CD14-positive monocyte (primary cell): Measurements from ENCODE around the gene EDN2. TPM values are rescaled to one million over a fixed set of nuclear protein-coding genes. Genes with fewer than 3 reads are reported as not detected.

ENCODE experiments used
- DNase-seq, 3 donors: peaks; one replicate each; pipeline ENCODE4 v3.0.0-alpha.2; 2011 to 2022
- H2AFZ ChIP-seq: 2 replicates; pipeline ENCODE4 v1.6.0; 2012; ENCODE audit warnings: mild to moderate bottlenecking, low read depth, low read length, inconsistent platforms; ENCODE audit not compliant: insufficient read depth, poor library complexity, severe bottlenecking
- H3K27ac ChIP-seq, 2 donors: 1 replicate in 1 of 2; 2 replicates in 1 of 2; pipeline ENCODE4 v1.5.1; 2012 to 2013; ENCODE audit warnings: low read length in 2 of 2, control low read depth in 1 of 2, inconsistent platforms in 1 of 2, low read depth in 1 of 2, mild to moderate bottlenecking in 1 of 2
- H3K27me3 ChIP-seq, 2 donors: one replicate each; pipeline versions ENCODE4 v1.6.0 to v1.6.1; 2011 to 2013; ENCODE audit warnings: low read length in 2 of 2; ENCODE audit not compliant: control insufficient read depth in 2 of 2, insufficient read depth in 2 of 2
- H3K36me3 ChIP-seq, 2 donors: replicated peaks in 1 of 2; 1 replicate in 1 of 2; 2 replicates in 1 of 2; pipeline versions ENCODE4 v1.5.1 to v1.6.1; 2012 to 2013; ENCODE audit warnings: low read length in 2 of 2, control low read depth in 1 of 2, inconsistent platforms in 1 of 2, mild to moderate bottlenecking in 1 of 2; ENCODE audit not compliant: insufficient read depth in 2 of 2, control insufficient read depth in 1 of 2
- H3K4me1 ChIP-seq, 2 donors: 1 replicate in 1 of 2; 2 replicates in 1 of 2; pipeline versions ENCODE4 v1.5.1 to v1.6.1; 2012 to 2013; ENCODE audit warnings: low read length in 2 of 2, control low read depth in 1 of 2, inconsistent platforms in 1 of 2, mild to moderate bottlenecking in 1 of 2, moderate library complexity in 1 of 2; ENCODE audit not compliant: insufficient read depth in 2 of 2, control insufficient read depth in 1 of 2
- H3K4me2 ChIP-seq: replicated peaks from 2 replicates; pipeline ENCODE3; 2012; ENCODE audit warnings: low read length, moderate library complexity, mild to moderate bottlenecking; ENCODE audit not compliant: poor library complexity, severe bottlenecking; ENCODE audit errors: extremely low read depth
- H3K4me3 ChIP-seq, 3 experiments: fragments of 200-600 bp in 1 of 3; sonication (generic) in 1 of 3; replicated peaks in 1 of 3; 1 replicate in 2 of 3; 2 replicates in 1 of 3; pipeline ENCODE4 v1.5.1; 2011 to 2013; ENCODE audit warnings: low read length in 3 of 3, mild to moderate bottlenecking in 3 of 3, control low read depth in 2 of 3, low read depth in 2 of 3, inconsistent platforms in 1 of 3, moderate library complexity in 1 of 3
- H3K79me2 ChIP-seq: 2 replicates; pipeline ENCODE4 v1.6.0; 2012; ENCODE audit warnings: mild to moderate bottlenecking, control low read depth, inconsistent platforms, low read length, moderate library complexity; ENCODE audit not compliant: insufficient read depth
- H3K9ac ChIP-seq: 2 replicates; pipeline ENCODE4 v1.6.0; 2017; ENCODE audit warnings: low read length, mild to moderate bottlenecking; ENCODE audit not compliant: insufficient read depth, poor library complexity, severe bottlenecking
- H3K9me3 ChIP-seq, 2 donors: replicated peaks in 1 of 2; 1 replicate in 1 of 2; 2 replicates in 1 of 2; pipeline versions ENCODE4 v1.5.1 to v1.6.1; 2012 to 2013; ENCODE audit warnings: low read length in 2 of 2, control low read depth in 1 of 2; ENCODE audit not compliant: control insufficient read depth in 1 of 2, insufficient read depth in 1 of 2
- H4K20me1 ChIP-seq: 2 replicates; pipeline ENCODE4 v1.6.0; 2012; ENCODE audit warnings: mild to moderate bottlenecking, low read length, control low read depth, moderate library complexity; ENCODE audit not compliant: insufficient read depth
- H3K27ac Mint-ChIP-seq, 7 donors: one replicate each; pipeline ENCODE4 v1.8.0; 2020; ENCODE audit warnings: mild to moderate bottlenecking in 7 of 7, mixed read lengths in 7 of 7, moderate library complexity in 6 of 7, inconsistent platforms in 2 of 7
- H3K27me3 Mint-ChIP-seq, 3 donors: one replicate each; pipeline ENCODE4 v1.8.0; 2021 to 2022; ENCODE audit warnings: low read depth in 3 of 3, mild to moderate bottlenecking in 3 of 3, mixed read lengths in 3 of 3, moderate library complexity in 3 of 3, inconsistent platforms in 1 of 3
- H3K36me3 Mint-ChIP-seq, 2 donors: one replicate each; pipeline ENCODE4 v1.8.0; 2020; ENCODE audit warnings: mixed read lengths in 2 of 2, inconsistent platforms in 1 of 2, mild to moderate bottlenecking in 1 of 2
- H3K4me1 Mint-ChIP-seq: one replicate; pipeline ENCODE4 v1.8.0; 2020; ENCODE audit warnings: mild to moderate bottlenecking, mixed read lengths
- H3K4me3 Mint-ChIP-seq, 2 donors: one replicate each; pipeline ENCODE4 v1.8.0; 2020; ENCODE audit warnings: mild to moderate bottlenecking in 2 of 2, mixed read lengths in 2 of 2, moderate library complexity in 1 of 2
- H3K9me3 Mint-ChIP-seq, 7 donors: one replicate each; pipeline ENCODE4 v1.8.0; 2020 to 2022; ENCODE audit warnings: mixed read lengths in 7 of 7, mild to moderate bottlenecking in 6 of 7, moderate library complexity in 6 of 7, inconsistent platforms in 2 of 7
- CTCF ChIP-seq: fragments of 200-600 bp; IDR thresholded peaks from one replicate; pipeline ENCODE4 v1.8.0; 2022; ENCODE audit warnings: antibody characterized with exemption, mild to moderate bottlenecking
- WGBS: methylation state at CpG from one replicate; pipeline ENCODE4 v1.1.5; 2013; ENCODE audit warnings: missing lambda C conversion rate; ENCODE audit not compliant: insufficient coverage; 5-methylcytosine and 5-hydroxymethylcytosine counted together
- intact Hi-C, 2 donors: fragments of 100-400 bp; cut with micrococcal nuclease; formaldehyde crosslinking; loops; one replicate each; pipeline versions ENCODE4 v1.15.0 to v1.15.1; 2023
- polyA plus RNA-seq, 3 donors: library from polyadenylated mRNA; depleted of rRNA in 1 of 3; unstranded in 2 of 3; stranded (reverse) in 1 of 3; fragments of 300-500 nt in 2 of 3; fragments of >200 nt in 1 of 3; fragmentation: Illumina TruSeq in 2 of 3; gene quantifications; 1 replicate in 2 of 3; 2 replicates in 1 of 3; pipeline ENCODE4 v1.2.3, GENCODE V29; 2012 to 2021

Gene EDN2
- polyA plus RNA-seq, 3 donors = not detected

DNA sequence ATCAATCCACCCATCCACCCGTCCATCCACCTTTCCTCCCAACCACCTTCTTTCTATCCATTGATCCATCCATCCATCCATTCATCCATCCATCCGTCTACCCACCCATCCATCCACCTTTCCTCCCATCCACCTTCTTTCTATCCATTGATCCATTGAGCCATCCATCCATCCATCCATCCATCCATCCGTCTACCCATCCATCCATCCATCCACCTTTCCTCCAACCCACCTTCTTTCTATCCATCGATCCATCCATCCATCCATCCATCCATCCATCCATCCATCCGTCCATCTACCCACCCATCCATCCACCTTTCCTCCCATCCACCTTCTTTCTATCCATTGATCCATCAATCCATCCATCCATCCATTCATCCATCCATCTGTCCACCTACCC is 5.1 kb upstream of the EDN2 start:
- peaks cover 22 to 30% (median 26%) of the 10 kb centered on the region in 3 donors for H3K27me3 Mint-ChIP-seq
- H3K9me3 ChIP-seq = no peaks in the 10 kb centered on the region
- no peak overlapping the region for H3K9ac ChIP-seq
- intact Hi-C loops = no loop called here
- H4K20me1 ChIP-seq = no peaks in the 10 kb centered on the region
- no peak for TF ChIP-seq CTCF
- H3K4me1 Mint-ChIP-seq = peaks cover 12% of the 10 kb centered on the region
- no peak overlapping the region for H3K27ac Mint-ChIP-seq
- peaks cover 6 to 13% of the 10 kb centered on the region in 2 donors for H3K4me1 ChIP-seq
- no peak overlapping the region for H3K4me2 ChIP-seq
- no peak overlapping the region for H3K4me3 ChIP-seq
- H3K9me3 Mint-ChIP-seq = no peaks in the 10 kb centered on the region
- DNase-seq = no peak
- peaks cover 0 to 5% of the 10 kb centered on the region in 2 donors for H3K27me3 ChIP-seq
- 89% methylated on average over 5 of the region's 5 CpGs for WGBS
- no peaks in the 10 kb centered on the region for H3K36me3 Mint-ChIP-seq
- H3K27ac ChIP-seq = no peak overlapping the region
- H3K4me3 Mint-ChIP-seq = no peak overlapping the region
- no peak overlapping the region for H2AFZ ChIP-seq
- H3K36me3 ChIP-seq = no peaks in the 10 kb centered on the region
- H3K79me2 ChIP-seq = no peaks in the 10 kb centered on the region

GRCh38 chr1:41488040-41488951 is 3.8 kb upstream of the EDN2 start:
- H3K36me3 ChIP-seq = no peaks in the 10 kb centered on the region
- no peaks in the 10 kb centered on the region for H3K79me2 ChIP-seq
- no peak for DNase-seq
- H3K4me1 ChIP-seq = peaks cover 6 to 13% of the 10 kb centered on the region in 2 donors
- H3K27ac ChIP-seq = no peak overlapping the region
- Mint-ChIP-seq H3K4me1 (peaks cover 12% of the 10 kb centered on the region), H3K9me3 (no peaks in the 10 kb centered on the region), H3K36me3 (no peaks in the 10 kb centered on the region), H3K27me3 (peaks cover 21 to 35% (median 30%) of the 10 kb centered on the region in 3 donors), H3K27ac (no peak overlapping the region), H3K4me3 (no peak overlapping the region)
- no peaks in the 10 kb centered on the region for H4K20me1 ChIP-seq
- H3K9ac ChIP-seq = no peak overlapping the region
- H3K4me2 ChIP-seq = no peak overlapping the region
- no peak for TF ChIP-seq CTCF
- no peak overlapping the region for H3K4me3 ChIP-seq
- intact Hi-C loops = no loop called here
- no peak overlapping the region for H2AFZ ChIP-seq
- peaks cover 0 to 5% of the 10 kb centered on the region in 2 donors for H3K27me3 ChIP-seq
- WGBS = 96% methylated on average over 7 of the region's 11 CpGs
- H3K9me3 ChIP-seq = no peaks in the 10 kb centered on the region
